GM21576 (cell line): ENCODE results near the gene DTNBP1.

Experiments used
- ATAC-seq: cut with Tn5 transposase; IDR thresholded peaks from one replicate; pipeline ENCODE4 v1.9.1; 2021; ENCODE audit warnings: mild to moderate bottlenecking, moderate library complexity; ENCODE audit not compliant: unreplicated experiment

The DTNBP1 gene

DNA sequence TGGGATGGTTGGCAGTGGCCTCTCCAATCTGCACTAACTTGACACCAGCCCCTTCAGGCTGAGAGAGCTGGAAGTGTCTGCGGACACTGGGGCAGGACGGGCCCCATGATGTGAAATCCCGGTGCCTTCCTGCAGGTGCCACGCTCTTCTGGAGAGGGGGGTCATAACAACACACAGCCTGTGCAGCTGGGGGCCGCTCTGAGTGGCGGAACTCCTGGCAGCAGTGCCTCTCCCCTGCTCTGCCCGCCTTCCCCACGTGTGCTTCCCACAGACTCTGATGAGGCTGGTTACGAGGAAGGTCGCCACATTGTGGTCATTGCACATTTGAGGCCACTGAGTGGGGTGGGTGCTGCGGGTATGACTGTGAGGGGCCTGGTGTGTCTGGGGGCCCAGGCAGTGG lies 145.2 kb downstream of the DTNBP1 start:
- ATAC-seq: no peak

- ATAC-seq: no peak
Observed at GRCh38 chr6:15516923-15517560, 145.8 kb downstream of the DTNBP1 start.

GRCh38 chr6:15516378-15516777 lies 146.4 kb downstream of the DTNBP1 start:
- no peak for ATAC-seq

GRCh38 chr6:15515660-15516375 lies 147.0 kb downstream of the DTNBP1 start:
- ATAC-seq: no peak

- ATAC-seq: no peak
Observed at GRCh38 chr6:15515226-15515625, 147.6 kb downstream of the DTNBP1 start.

GRCh38 chr6:15513801-15514711 lies 148.8 kb downstream of the DTNBP1 start:
- ATAC-seq: no peak

DNA sequence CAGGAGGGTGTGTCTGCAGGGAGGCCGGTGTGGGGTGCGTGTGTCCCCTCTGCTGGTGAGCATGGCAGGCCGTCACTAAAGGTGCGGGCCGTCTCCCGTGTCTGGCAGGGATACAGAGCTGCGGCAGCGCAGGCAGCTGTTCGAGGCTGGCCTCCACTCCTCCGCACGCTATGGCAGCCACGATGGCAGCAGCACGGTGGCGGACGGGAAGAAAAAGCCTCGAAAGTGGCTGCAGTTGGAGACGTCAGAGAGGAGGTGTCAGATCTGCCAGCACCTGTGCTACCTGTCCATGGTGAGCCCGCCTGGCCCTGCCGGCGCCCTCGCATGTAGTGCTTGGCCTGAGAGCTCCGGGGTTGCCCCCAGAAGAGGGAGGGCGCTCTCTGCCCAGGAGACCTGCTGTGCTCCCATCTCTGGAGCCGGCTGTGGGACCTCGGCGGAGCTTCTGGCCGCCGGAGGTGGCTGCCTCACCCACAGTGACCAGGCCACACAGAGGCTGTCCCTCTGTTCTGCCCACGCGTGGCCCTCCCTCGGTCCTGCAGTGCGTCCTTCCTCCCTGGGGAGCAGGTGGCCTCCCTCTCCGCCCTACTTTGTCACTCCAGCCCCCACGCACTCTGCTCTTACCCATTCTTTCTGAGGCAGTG lies 149.6 kb downstream of the DTNBP1 start:
- no peak for ATAC-seq

DNA sequence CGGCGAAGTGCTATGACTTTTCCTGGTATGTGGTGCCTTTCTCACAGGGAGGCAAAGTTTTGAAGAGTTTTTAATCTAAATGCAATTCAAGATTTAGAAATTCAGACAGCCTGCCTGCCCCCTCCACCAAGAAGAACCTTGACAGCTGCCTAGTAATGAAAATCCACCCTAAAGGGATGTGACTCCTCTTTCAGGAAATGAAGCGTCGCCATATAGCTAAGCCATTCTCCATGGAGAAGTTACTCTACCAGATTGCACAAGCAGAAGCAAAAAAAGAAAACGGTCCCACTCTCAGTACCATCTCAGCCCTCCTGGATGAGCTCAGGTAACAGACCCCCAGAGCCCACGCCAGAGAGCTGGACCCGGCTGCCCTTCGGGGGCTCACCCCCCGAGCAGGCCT lies 150.1 kb downstream of the DTNBP1 start:
- ATAC-seq: no peak

- no peak for ATAC-seq
Observed at GRCh38 chr6:15512126-15512525, 150.7 kb downstream of the DTNBP1 start.

DNA sequence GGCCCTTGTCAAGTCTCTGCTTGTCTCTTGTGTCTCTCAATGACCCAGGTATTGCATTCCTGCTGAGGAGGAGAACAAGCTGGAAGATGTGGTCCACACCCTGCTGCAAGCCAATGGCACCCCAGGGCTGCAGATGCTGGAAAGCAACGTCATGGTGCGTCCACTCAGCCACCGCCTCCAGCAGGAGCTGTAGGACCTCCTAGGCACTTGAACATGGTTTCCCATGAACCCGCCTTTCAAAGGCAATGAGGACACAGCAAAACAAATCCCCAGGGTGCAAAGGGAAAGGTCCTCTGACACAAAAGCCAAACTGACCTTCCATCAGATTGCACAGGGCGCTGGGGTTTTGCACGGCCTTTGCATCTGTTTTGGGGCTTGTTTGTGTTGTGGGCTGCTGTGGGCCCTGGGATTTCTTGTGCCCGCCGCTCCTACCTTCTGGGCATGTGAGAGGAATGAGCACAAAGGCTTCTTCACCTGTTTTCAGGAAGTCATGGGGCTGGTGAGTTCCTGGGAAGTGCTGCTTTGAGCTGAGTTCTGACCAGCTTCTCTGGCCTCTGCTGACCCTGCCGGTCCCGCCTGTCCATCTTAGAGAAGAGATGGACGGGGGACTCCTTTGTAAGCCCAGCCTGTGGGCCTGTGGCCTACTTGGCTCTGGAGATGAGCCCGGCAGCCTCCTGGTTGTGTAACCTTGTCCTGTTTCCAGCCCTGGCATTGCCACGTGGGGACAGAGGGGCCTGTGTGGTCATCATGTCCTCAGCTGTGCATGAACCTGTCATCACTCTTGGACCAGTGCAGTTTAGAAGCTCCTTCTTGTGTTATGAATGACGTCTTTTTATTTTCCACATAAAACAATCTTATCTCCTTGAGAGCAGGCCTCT lies 151.3 kb downstream of the DTNBP1 start:
- ATAC-seq: no peak

DNA sequence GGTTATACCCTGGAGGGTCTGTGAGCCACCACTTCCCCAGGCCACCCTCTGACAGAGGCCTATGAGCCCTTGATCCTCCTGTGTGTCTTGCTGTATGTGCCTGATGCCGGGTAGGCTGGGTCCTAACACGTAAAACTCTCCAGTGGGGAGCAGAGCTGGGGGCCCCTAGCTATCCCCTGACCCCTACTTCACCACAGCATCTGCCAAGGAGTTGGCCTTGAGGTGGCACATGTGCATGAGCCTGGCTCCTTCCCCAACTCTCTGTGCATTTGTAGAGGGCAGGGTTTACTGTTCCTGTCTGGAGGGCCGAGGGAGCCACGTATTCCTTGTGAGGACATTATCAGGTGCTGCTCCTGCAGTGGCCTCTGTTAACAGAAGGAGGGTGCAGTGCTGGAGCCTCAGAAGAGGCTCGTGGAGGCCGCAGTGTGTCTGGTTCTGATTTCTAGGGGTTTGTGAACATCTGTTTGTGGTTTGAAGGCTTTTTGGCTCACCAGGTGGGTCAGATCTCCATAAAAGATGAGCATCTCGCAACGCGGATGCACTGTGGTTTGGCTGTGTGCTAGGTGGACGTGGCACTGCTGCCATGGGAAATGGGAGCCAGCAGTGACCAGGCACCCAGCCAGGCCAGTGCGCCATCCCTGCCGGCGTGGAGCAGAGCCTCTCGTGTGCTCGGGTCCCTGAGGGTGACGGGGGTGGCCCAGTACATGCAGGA lies 152.1 kb downstream of the DTNBP1 start:
- no peak for ATAC-seq

GRCh38 chr6:15510121-15510520 lies 152.7 kb downstream of the DTNBP1 start:
- no peak for ATAC-seq

DNA sequence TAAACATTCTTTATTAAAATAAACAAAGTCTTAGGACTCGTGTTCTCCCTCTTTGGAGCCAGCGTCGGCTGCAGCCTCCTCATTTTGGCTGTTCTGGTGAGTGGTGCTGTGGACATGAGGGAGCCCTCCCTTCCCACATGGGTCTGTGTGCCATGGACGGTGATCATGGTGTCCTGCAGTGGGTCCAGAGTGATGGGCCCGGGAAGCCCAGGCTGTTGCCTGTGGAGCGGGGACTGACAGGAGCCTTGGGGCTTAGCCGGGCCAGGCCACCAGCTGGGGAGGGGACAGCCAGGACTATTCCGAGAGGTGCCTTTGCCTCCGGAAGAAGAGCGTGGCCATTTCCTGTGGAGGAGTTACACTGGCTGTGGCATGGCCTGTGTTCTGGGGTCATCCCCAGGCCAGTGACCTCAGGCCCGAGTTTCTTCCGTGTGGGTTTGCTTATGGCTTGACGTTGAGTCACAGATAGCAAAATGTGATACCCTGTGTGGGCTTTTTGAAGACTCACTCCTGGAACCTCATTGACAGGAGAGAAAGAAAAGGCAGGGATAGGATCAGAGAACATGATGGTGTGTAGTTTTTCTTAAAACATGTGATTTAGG lies 153.4 kb downstream of the DTNBP1 start:
- ATAC-seq: no peak

GRCh38 chr6:15508931-15509330 lies 153.9 kb downstream of the DTNBP1 start:
- no peak for ATAC-seq

DNA sequence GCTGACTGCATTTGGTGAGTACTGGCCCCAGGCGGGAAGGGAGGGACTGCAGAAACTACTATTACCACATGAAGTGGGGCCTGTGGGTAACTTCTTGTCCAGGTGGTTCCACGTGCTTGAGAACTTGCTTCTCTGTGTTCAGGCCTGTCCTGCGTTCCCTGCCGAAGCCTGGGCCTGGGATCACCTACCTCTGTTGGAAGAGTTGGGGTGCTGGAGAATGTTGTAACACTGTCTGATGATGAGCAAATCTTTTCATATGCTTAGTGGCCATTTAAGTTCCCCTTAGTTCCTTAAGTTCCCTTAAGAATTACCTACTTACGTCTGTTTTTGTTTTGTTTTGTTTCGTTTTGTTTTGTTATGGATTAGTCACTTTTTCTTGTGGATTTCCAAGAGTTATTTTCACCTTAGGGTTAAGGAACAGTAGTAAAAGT lies 154.4 kb downstream of the DTNBP1 start:
- no peak for ATAC-seq

GRCh38 chr6:15507746-15508145 lies 155.1 kb downstream of the DTNBP1 start:
- ATAC-seq: no peak

DNA sequence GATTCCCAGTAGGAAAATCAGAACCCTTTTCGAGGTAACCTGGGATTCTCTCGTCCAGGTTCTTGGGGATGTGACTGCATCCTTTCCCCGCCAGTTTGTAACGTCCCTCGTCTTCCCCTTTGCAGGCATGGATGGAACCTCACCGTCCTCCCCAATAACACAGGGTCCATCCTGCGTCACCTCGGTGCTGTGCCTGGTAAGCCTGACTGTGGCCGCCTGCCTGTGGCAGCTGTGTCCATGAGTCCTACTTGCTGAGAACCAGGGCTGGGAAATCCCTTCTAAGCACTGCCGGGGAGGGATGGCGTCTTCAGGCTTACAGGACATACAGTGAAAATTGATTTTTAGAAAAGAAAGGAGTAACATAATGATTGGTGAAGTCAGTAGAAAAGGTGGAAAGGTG lies 155.6 kb downstream of the DTNBP1 start:
- ATAC-seq: no peak

GRCh38 chr6:15506066-15506465 lies 156.8 kb downstream of the DTNBP1 start:
- no peak for ATAC-seq

GRCh38 chr6:15505463-15505918 lies 157.3 kb downstream of the DTNBP1 start:
- no peak for ATAC-seq
